Articular chondrocyte of knee joint (primary cell): ENCODE measurements around the gene VIPAS39. TPM values are rescaled to one million over a fixed set of nuclear protein-coding genes. Genes with fewer than 3 reads are reported as not detected.

ENCODE experiments used
- small RNA-seq: library from RNA; depleted of rRNA; stranded (forward); fragments of <200 nt; gene quantifications from one replicate; pipeline ENCODE3, GENCODE V24; 2012
- total RNA-seq: library from RNA; depleted of rRNA; stranded (reverse); fragments of >200 nt; gene quantifications from 2 replicates; pipeline ENCODE4 v1.2.3, GENCODE V29; 2012

The VIPAS39 gene
- 27.7 and 33.2 TPM in 2 replicates for total RNA-seq

DNA sequence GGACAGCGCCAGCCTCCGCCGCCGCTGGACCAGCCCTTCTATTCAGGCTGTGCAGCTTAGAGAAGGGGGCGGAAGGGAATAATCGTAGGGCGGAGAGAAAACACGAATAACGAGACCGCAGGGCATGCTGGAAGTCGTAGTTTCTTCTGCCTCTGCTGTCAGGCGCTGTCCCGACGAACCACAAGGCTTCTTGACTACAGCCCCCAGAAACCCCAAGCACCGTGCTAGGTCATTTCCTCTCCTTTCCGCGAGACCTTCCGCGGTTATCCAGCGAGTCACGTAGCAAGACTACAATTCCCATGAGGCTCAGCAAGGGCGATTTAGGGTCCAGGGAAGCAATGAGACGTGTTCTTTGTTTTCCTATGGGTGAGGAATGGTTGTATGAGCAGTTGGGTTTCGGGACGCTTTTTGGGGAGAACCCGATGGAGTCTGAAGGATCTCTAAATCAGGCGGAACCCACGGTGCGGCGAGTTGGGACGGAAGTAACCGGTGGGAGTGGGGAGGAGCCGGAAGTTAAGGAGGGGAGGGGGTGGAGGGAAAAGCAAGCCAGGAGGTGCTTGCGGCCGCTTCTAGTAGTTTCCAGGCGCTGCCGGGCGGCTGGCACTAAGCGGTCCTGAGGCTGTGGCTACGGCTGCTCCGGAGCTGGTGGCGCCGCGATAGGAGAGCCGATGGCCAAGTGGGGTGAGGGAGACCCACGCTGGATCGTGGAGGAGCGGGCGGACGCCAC, at the start of gene VIPAS39, which contains the start of gene AHSA1:
VIPAS39 (minus strand) TSS at position 80 of the 727 bp plus-strand sequence. CDS start 3,499 bp downstream, outside the sequence.
AHSA1 (plus strand) TSS at position 572 of the 727 bp plus-strand sequence; CDS start at position 669, 97 bp downstream.

DNA sequence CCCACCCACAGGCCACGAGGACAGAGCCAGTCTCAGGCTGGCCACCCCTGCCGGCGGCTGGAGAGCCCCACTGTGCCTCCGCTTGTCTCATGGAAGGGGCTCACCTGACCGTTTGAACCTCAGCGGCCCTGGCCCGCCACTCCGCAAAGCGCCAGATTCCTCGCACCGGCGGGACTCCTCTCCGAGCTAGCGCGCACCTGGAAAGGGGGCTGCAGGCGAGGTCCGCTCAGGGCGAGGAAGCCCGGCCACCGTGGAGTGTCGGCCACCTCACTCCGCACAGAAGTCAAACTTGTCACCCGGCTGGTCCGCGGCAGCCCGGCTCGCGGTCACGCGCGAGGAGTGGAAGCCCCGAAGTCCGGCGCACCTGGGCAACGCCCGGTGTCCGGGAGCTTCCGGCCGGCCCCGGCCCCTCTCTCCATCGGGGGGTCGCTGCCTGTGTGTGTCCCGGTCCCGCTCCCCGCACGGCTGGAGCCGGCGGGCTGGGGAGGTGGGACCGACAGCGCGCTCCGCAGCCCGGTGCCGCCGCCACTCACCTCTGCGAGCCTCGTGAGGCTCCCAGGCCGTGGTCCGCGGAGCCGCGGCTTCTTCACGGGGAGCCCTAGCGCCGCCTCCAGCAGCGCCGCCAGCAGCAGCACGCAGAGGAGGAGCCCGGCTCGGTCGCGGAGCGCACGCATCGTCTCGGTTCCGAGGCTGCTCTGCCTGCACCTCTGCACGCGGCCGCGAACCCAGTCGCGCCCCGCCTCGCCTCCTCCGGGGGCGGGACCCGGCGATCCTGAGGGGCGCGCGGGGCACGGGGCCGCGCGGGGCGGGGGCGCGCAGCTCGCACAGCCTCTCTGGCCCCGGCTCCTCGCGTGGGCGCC, 40.9 kb upstream of the VIPAS39 start, which contains the start of gene ISM2:
ISM2 (minus strand) TSS at position 697 of the 860 bp plus-strand sequence; CDS start at position 674, 23 bp downstream.

DNA sequence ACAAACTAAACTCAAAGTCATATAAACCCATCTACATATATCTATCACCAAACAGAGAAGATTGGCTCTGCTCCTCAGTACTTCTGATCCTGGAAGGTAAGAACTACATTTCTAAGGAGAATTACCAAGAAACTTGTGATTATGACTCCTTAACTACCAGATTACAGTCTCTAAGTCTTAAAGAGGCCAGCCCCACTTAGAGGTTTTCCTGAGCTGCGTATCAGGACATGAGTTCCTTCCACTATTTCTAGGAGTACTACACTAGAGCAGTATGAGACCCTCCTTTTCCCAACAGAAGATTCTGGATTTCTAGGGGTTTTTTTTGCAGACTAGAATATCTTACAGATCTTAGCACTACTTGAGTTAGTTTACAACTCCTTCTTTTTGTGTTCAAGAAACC, 34.0 kb downstream of the VIPAS39 start, which contains the start of gene NOXRED1:
NOXRED1 (minus strand) TSS at position 101 of the 400 bp plus-strand sequence. CDS start 634 bp downstream, outside the sequence.

DNA sequence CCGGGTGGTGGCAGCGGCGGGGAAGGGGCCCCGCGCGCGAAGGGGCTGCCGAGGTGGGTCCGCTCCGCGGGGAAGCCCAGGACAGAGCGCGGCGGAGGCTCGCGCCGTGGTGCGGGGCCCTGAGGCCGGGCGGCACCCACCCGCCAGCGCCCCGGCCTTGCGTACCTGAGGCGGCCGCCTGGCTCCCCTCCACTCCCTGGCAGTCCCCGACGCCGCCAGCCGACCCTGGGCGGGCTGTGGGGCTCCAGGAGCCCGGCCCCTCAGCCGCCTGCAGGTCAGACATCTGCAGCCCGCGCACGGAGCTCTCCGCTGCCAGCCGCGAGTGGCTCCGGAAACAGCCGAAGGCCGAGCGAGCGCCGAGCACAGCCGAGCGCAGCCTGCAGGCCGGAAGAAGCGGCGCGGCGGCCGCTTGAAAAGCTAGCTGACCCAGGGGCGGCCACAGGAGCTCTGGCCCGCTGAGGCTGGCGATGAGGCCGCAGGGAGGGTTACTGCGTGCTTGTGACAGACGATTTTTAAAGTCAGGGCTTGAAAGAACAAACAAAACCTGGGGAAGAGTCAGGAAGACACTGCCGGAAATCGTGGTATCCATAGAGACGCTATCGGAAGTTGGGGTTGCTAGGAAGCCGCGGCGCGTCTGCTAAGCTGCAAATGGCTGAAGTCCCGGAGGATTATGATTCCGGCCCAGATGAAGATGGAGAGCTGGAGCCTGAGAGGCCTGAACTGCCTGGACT, 80.5 kb downstream of the VIPAS39 start, which contains the start of the genes SAMD15 and TMED8:
SAMD15 (plus strand) TSS at position 609 of the 731 bp plus-strand sequence; CDS start at position 649, 40 bp downstream.
TMED8 (minus strand) TSS at position 324 of the 731 bp plus-strand sequence; CDS start at position 283, 41 bp downstream.

Small RNA genes lying within 50 kb of the gene (small RNA-seq; reads per million reads assigned to genes)
- not detected for gene RF00404

Other genes starting within 250 kb of the VIPAS39 start
- gene NGB, start 186.4 kb downstream of the VIPAS39 start, total RNA-seq: not detected in 2 replicates
- 7.7 and 8.0 TPM in 2 replicates for gene POMT2, start 136.7 kb downstream of the VIPAS39 start, total RNA-seq
- gene GSTZ1, start 136.6 kb downstream of the VIPAS39 start, total RNA-seq: 32.4 and 42.2 TPM in 2 replicates
- 12.4 and 12.6 TPM in 2 replicates for gene TMED8, start 80.5 kb downstream of the VIPAS39 start, total RNA-seq
- gene SAMD15, start 80.2 kb downstream of the VIPAS39 start, total RNA-seq: 6.3 and 8.5 TPM in 2 replicates
- 0.39 and 0.65 TPM in 2 replicates for gene NOXRED1, start 34.1 kb downstream of the VIPAS39 start, total RNA-seq
- gene AHSA1, start 492 bp upstream of the VIPAS39 start, total RNA-seq: 68.2 and 77.9 TPM in 2 replicates
- gene ISM2, start 41.2 kb upstream of the VIPAS39 start, total RNA-seq: 0.13 and 0.22 TPM in 2 replicates
- gene SPTLC2, start 159.0 kb upstream of the VIPAS39 start, total RNA-seq: 60.4 and 71.3 TPM in 2 replicates